Effector memory CD8-positive, alpha-beta T cell (primary cell): ENCODE results near the gene GEMIN8.
A peak's percentile ranks its signal among the peaks of the same experiment; 100 is the strongest.

Experiments used
- ATAC-seq: fragments of 150-1000 bp; cut with Tn5 transposase; replicated peaks from 2 replicates; pipeline ENCODE4 v1.10.0; 2021; ENCODE audit warnings: mild to moderate bottlenecking, moderate library complexity
- DNase-seq, 3 experiments: peaks; one replicate each; pipeline ENCODE4 v3.0.0; 2021
- H3K27ac Mint-ChIP-seq, 2 donors: one replicate each; pipeline ENCODE4 v1.8.0; 2022; ENCODE audit warnings: mild to moderate bottlenecking in 2 of 2, mixed read lengths in 2 of 2, moderate library complexity in 2 of 2
- H3K27me3 Mint-ChIP-seq, 2 donors: one replicate each; pipeline ENCODE4 v1.8.0; 2022; ENCODE audit warnings: mixed read lengths in 2 of 2
- H3K36me3 Mint-ChIP-seq: one replicate; pipeline ENCODE4 v1.8.0; 2022; ENCODE audit warnings: mild to moderate bottlenecking, moderate library complexity, mixed read lengths; ENCODE audit not compliant: insufficient read depth
- H3K4me1 Mint-ChIP-seq, 2 donors: one replicate each; pipeline ENCODE4 v1.8.0; 2022; ENCODE audit warnings: low read depth in 2 of 2, mixed read lengths in 2 of 2
- H3K4me3 Mint-ChIP-seq, 2 donors: one replicate each; pipeline ENCODE4 v1.8.0; 2022; ENCODE audit warnings: mild to moderate bottlenecking in 2 of 2, mixed read lengths in 2 of 2, moderate library complexity in 2 of 2
- H3K9me3 Mint-ChIP-seq, 2 donors: one replicate each; pipeline ENCODE4 v1.8.0; 2022; ENCODE audit warnings: mixed read lengths in 2 of 2
- total RNA-seq, 9 experiments: gene quantifications; one replicate each; lab custom pipeline; 2026; lab: John Stamatoyannopoulos, UW

GEMIN8 gene
- total RNA-seq = 6.0 to 27.0 (median 16.0) reads per million in 9 experiments

GRCh38 chrX:14029425-14030173 is at the start of gene GEMIN8:
Gene GEMIN8, minus strand, starts transcription at chrX:14029892. Its CDS starts 8,414 bp downstream, at chrX:14021478.
- no peaks in the 10 kb centered on the region for H3K9me3 Mint-ChIP-seq
- ATAC-seq = peak; percentile 95
- peak within 1 kb of the TSS; percentile 73 to 85 for H3K4me3 Mint-ChIP-seq
- H3K27me3 Mint-ChIP-seq = no peaks in the 10 kb centered on the region
- H3K4me1 Mint-ChIP-seq = peaks cover 11 to 19% of the 10 kb centered on the region in 2 donors
- peak; percentile 79 to 81 (median 81) for DNase-seq
- H3K36me3 Mint-ChIP-seq = peaks cover 14% of the 10 kb centered on the region
- H3K27ac Mint-ChIP-seq = peak within 1 kb of the TSS; percentile 89 to 98

- no peaks in the 10 kb centered on the region for H3K9me3 Mint-ChIP-seq
- no peak overlapping the region for H3K27ac Mint-ChIP-seq
- H3K36me3 Mint-ChIP-seq = no peaks in the 10 kb centered on the region
- no peak overlapping the region for H3K4me3 Mint-ChIP-seq
- ATAC-seq = no peak
- peaks cover 0 to 6% of the 10 kb centered on the region in 2 donors for H3K27me3 Mint-ChIP-seq
- no peaks in the 10 kb centered on the region for H3K4me1 Mint-ChIP-seq
- DNase-seq = no peak
Observed at GRCh38 chrX:14076639-14077038, 46.9 kb upstream of the GEMIN8 start.

DNA sequence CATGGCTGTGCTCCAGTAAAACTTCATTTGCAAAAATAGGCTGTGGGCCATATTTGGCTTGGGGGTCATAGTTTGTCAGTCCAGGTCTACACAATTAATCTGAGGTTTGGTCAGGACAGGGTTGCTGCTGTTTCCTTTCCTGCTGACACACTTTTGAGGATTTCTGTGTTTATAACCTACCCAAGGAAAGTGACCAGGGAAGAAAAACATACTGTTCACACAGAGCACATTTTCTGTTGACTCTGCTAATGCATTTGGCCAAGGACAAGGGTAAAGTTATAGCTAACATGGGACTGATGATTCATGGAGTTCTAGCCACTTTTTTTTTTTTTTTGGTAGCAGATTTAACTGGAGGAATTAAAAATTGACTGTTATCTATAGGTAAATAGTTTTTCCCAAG is 43.9 kb upstream of the GEMIN8 start:
- H3K27ac Mint-ChIP-seq = no peak overlapping the region
- H3K4me1 Mint-ChIP-seq = no peaks in the 10 kb centered on the region
- H3K4me3 Mint-ChIP-seq = no peak overlapping the region
- H3K9me3 Mint-ChIP-seq = no peaks in the 10 kb centered on the region
- H3K36me3 Mint-ChIP-seq = no peaks in the 10 kb centered on the region
- peaks cover 0 to 3% of the 10 kb centered on the region in 2 donors for H3K27me3 Mint-ChIP-seq
- DNase-seq (no peak), ATAC-seq (no peak)

DNA sequence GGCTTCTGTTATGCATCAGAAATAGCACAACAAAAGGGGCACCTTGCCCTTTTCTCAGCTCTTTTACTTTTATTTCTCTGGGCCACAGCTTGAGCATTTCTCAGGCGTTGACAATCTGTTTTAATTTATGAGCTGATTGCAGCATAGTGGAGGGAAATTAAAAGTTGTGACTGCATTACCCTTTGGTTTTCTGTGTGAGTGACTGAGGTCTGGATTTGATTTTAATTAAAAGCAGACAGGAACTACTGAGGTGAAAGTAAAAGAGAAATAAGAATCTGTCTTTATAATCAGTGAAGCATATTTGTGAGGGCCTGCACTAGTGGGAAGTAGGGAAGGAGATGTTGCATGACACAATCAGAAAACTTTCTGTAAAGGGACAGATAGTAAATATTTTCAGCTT is 43.4 kb upstream of the GEMIN8 start:
- H3K36me3 Mint-ChIP-seq = no peaks in the 10 kb centered on the region
- no peaks in the 10 kb centered on the region for H3K27me3 Mint-ChIP-seq
- H3K27ac Mint-ChIP-seq = no peak overlapping the region
- DNase-seq (no peak), ATAC-seq (no peak)
- no peaks in the 10 kb centered on the region for H3K9me3 Mint-ChIP-seq
- H3K4me3 Mint-ChIP-seq = no peak overlapping the region
- no peaks in the 10 kb centered on the region for H3K4me1 Mint-ChIP-seq

GRCh38 chrX:14065800-14066199 is 36.1 kb upstream of the GEMIN8 start:
- Mint-ChIP-seq H3K4me3 (no peak overlapping the region), H3K9me3 (no peaks in the 10 kb centered on the region), H3K27me3 (peaks cover 14 to 21% of the 10 kb centered on the region in 2 donors), H3K36me3 (no peaks in the 10 kb centered on the region), H3K4me1 (no peaks in the 10 kb centered on the region), H3K27ac (no peak overlapping the region)
- no peak for ATAC-seq
- no peak for DNase-seq

- Mint-ChIP-seq H3K36me3 (no peaks in the 10 kb centered on the region), H3K4me3 (no peak overlapping the region), H3K4me1 (no peaks in the 10 kb centered on the region), H3K9me3 (no peaks in the 10 kb centered on the region), H3K27me3 (peaks cover 17 to 22% of the 10 kb centered on the region in 2 donors), H3K27ac (no peak overlapping the region)
- ATAC-seq = no peak
- no peak for DNase-seq
Observed at GRCh38 chrX:14064626-14065432, 35.1 kb upstream of the GEMIN8 start.

DNA sequence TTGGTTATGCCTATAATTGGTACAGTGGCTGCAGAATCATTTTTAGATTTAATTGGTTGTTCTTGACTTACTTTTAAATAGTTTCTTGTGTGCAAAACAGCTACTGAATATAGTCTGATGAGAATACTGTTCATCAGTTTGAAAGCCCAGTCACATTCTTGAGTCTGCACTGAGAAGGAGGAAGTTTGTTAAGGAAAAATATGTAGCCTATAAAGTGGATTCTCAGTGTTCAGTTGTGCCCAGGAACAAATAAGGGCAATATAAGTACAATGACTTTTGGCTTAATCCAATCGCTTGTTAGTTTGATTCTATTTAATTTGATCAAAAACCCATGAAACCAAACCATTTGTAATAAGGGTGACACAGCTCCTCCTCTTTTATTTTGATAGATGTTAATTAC is 32.8 kb upstream of the GEMIN8 start:
- no peaks in the 10 kb centered on the region for H3K4me1 Mint-ChIP-seq
- DNase-seq (no peak), ATAC-seq (no peak)
- H3K4me3 Mint-ChIP-seq = no peak overlapping the region
- no peaks in the 10 kb centered on the region for H3K36me3 Mint-ChIP-seq
- H3K27me3 Mint-ChIP-seq = peaks cover 17 to 35% of the 10 kb centered on the region in 2 donors
- no peak overlapping the region for H3K27ac Mint-ChIP-seq
- no peaks in the 10 kb centered on the region for H3K9me3 Mint-ChIP-seq

DNA sequence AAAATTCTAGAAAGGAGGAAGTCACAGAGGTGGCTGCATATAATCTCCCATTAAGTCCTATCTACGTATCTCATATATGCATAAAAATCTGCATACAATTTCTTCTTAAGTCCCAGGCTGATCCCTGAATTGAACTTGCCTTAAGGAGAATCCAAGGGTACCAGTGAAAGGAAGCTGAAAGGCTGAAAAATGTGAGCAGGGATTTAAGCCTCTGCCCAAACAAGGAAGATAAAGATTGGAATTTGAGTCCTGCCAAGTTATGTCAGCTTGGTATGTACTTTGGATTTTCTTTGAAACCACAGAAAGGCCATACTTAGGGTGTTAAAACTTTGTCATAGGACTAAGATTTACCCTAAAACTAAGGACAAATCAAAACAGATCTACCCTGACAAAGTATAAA is 26.5 kb upstream of the GEMIN8 start:
- peaks cover 0 to 3% of the 10 kb centered on the region in 2 donors for H3K9me3 Mint-ChIP-seq
- peaks cover 24 to 44% of the 10 kb centered on the region in 2 donors for H3K27me3 Mint-ChIP-seq

DNA sequence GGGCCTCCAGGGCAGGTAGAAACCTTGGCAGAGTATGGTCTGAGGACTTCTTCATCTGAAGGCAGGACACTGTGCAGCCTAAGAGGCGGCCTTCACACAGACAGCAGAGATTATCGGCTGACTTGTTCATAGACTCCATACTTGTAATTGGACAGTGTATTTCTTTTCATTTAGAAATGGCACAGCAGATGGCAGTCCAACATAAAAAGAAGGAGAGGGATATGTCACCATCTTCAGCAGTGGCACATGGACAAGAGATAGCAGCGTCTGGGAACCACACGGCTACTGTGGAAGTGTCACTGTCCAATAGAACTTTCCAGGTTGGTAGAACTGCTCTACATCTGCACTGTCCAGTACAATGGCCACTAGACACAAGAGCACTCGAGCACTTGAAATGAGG is 21.7 kb upstream of the GEMIN8 start:
- ATAC-seq (no peak), DNase-seq (no peak)
- Mint-ChIP-seq H3K9me3 (no peaks in the 10 kb centered on the region), H3K4me1 (no peaks in the 10 kb centered on the region), H3K4me3 (no peak overlapping the region), H3K27me3 (peaks cover 32 to 39% of the 10 kb centered on the region in 2 donors), H3K36me3 (no peaks in the 10 kb centered on the region), H3K27ac (no peak overlapping the region)

More for the DNA sequence above, 26.5 kb upstream of the GEMIN8 start:
- Mint-ChIP-seq H3K4me3 (no peak overlapping the region), H3K36me3 (no peaks in the 10 kb centered on the region), H3K4me1 (no peaks in the 10 kb centered on the region), H3K27ac (no peak overlapping the region)
- DNase-seq (no peak), ATAC-seq (no peak)

GRCh38 chrX:14050709-14051108 is 21.0 kb upstream of the GEMIN8 start:
- peaks cover 27 to 32% of the 10 kb centered on the region in 2 donors for H3K27me3 Mint-ChIP-seq
- H3K4me1 Mint-ChIP-seq = no peaks in the 10 kb centered on the region
- no peaks in the 10 kb centered on the region for H3K9me3 Mint-ChIP-seq
- no peak for ATAC-seq
- H3K4me3 Mint-ChIP-seq = no peak overlapping the region
- no peaks in the 10 kb centered on the region for H3K36me3 Mint-ChIP-seq
- H3K27ac Mint-ChIP-seq = no peak overlapping the region
- DNase-seq = no peak

- ATAC-seq = no peak
Observed at GRCh38 chrX:14043209-14043608, 13.5 kb upstream of the GEMIN8 start.

DNA sequence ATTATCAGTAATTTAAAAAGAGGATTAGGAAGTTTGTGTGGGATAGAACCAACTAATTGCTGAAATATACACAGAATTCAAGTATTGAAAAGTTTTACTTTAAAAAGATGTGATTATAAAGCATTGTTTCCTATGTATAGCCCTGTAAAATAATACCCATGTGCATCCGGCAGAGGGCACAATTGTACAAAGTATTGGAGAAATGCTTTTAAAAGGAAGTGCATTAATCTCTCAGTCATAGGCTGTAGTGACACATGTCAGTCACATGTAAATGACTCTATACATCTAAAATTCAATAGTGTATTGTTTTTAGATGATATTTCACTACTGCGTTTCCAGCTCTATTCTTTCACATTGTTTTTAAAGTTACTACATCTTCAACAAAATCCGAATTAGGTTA is 9.7 kb upstream of the GEMIN8 start:
- DNase-seq (peak; percentile 47 to 53 (median 53)), ATAC-seq (peak; percentile 87)
- Mint-ChIP-seq H3K4me3 (no peak overlapping the region), H3K36me3 (peaks cover 3% of the 10 kb centered on the region), H3K4me1 (no peaks in the 10 kb centered on the region), H3K27ac (no peak overlapping the region), H3K9me3 (no peaks in the 10 kb centered on the region), H3K27me3 (peaks cover 10 to 15% of the 10 kb centered on the region in 2 donors)

More at GRCh38 chrX:14043209-14043608, 13.5 kb upstream of the GEMIN8 start:
- DNase-seq = no peak
- Mint-ChIP-seq H3K4me3 (no peak overlapping the region), H3K36me3 (peaks cover 3% of the 10 kb centered on the region), H3K27ac (no peak overlapping the region), H3K27me3 (peaks cover 9 to 12% of the 10 kb centered on the region in 2 donors), H3K4me1 (no peaks in the 10 kb centered on the region), H3K9me3 (no peaks in the 10 kb centered on the region)

GRCh38 chrX:14038375-14039085 is 8.8 kb upstream of the GEMIN8 start:
- no peaks in the 10 kb centered on the region for H3K4me1 Mint-ChIP-seq
- peaks cover 10 to 15% of the 10 kb centered on the region in 2 donors for H3K27me3 Mint-ChIP-seq
- ATAC-seq = no peak

More at GRCh38 chrX:14038375-14039085, 8.8 kb upstream of the GEMIN8 start:
- no peak overlapping the region for H3K27ac Mint-ChIP-seq
- no peak overlapping the region for H3K4me3 Mint-ChIP-seq
- no peak for DNase-seq
- peaks cover 3% of the 10 kb centered on the region for H3K36me3 Mint-ChIP-seq
- no peaks in the 10 kb centered on the region for H3K9me3 Mint-ChIP-seq
